ENCODE measurements around the gene MKRN1. TPM values are rescaled to one million over a fixed set of nuclear protein-coding genes. Genes with fewer than 3 reads are reported as not detected.
"Not testable (repeated sequence)": the region's sequence is repeated elsewhere in the genome, so short reads cannot be mapped to it uniquely, and the experiment has no call there.

The MKRN1 gene
- 10 to 100 TPM; 59.1 to 74.7 TPM for total RNA-seq
- long read RNA-seq, donor 1, transcript MKRN1-201 (8 exons, 3,151 nt): major isoform, 32 of 57 reads
- long read RNA-seq, donor 1, transcript MKRN1-202 (5 exons, 1,601 nt): minor isoform, 9 of 57 reads
- long read RNA-seq, donor 1, partial matches to known transcripts: 7 of 57 reads
- long read RNA-seq, donor 1, other reads (novel, unspliced or antisense): 7 of 57 reads
- long read RNA-seq, donor 2, transcript MKRN1-202 (5 exons, 1,601 nt): minor isoform, 10 of 56 reads
- long read RNA-seq, donor 2, transcript MKRN1-201 (8 exons, 3,151 nt): major isoform, 39 of 56 reads
- long read RNA-seq, donor 2, partial matches to known transcripts: 3 of 56 reads
- long read RNA-seq, donor 2, other reads (novel, unspliced or antisense): 4 of 56 reads

GRCh38 chr7:140479062-140479738, at the start of gene MKRN1:
Gene MKRN1, minus strand, starts transcription at chr7:140479505. Its CDS starts 161 bp downstream, at chr7:140479344.
- peak; percentile 98 for DNase-seq (ENCODE audit: low spot score)
- intact Hi-C loops (cut with DNase I): no loop called here

GRCh38 chr7:140526787-140527664, 47.7 kb upstream of the MKRN1 start:
- intact Hi-C loops (cut with DNase I): no loop called here
- peak; percentile 69 for DNase-seq (ENCODE audit: low spot score)

- intact Hi-C loops (cut with DNase I): no loop called here
- peak; percentile 54 for DNase-seq (ENCODE audit: low spot score)
These were observed 46.9 kb upstream of the MKRN1 start for GRCh38 chr7:140526214-140526613.

GRCh38 chr7:140525743-140526142, 46.4 kb upstream of the MKRN1 start:
- intact Hi-C loops (cut with DNase I): no loop called here
- peak; percentile 58 for DNase-seq (ENCODE audit: low spot score)

- intact Hi-C loops (cut with DNase I): no loop called here
- no peak for DNase-seq (ENCODE audit: low spot score)
These were observed 42.1 kb upstream of the MKRN1 start for GRCh38 chr7:140521421-140521820.

GRCh38 chr7:140519007-140519399, 39.7 kb upstream of the MKRN1 start:
- intact Hi-C loops (cut with DNase I): loop anchor here (2.0 to 5.0 kb wide), 2 partner anchors 130 to 133 kb away; no protein-coding TSS in a partner anchor
- DNase-seq (ENCODE audit: low spot score): no peak

- no peak for DNase-seq (ENCODE audit: low spot score)
- intact Hi-C loops (cut with DNase I): loop anchor here (2.0 to 5.0 kb wide), 2 partner anchors 130 to 134 kb away; no protein-coding TSS in a partner anchor
These were observed 39.2 kb upstream of the MKRN1 start for GRCh38 chr7:140518370-140519006.

GRCh38 chr7:140517546-140518369, 38.5 kb upstream of the MKRN1 start:
- peak; percentile 96 for DNase-seq (ENCODE audit: low spot score)

GRCh38 chr7:140512317-140513000, 33.2 kb upstream of the MKRN1 start:
- DNase-seq (ENCODE audit: low spot score): no peak
- intact Hi-C loops (cut with DNase I): loop anchor here in 1 of 2 donors (2.0 kb wide), 1 partner anchor 142 kb away; no protein-coding TSS in a partner anchor

More at GRCh38 chr7:140517546-140518369, 38.5 kb upstream of the MKRN1 start:
- intact Hi-C loops (cut with DNase I): loop anchor here (2.0 to 5.0 kb wide), 2 partner anchors 131 to 135 kb away; no protein-coding TSS in a partner anchor

- intact Hi-C loops (cut with DNase I): no loop called here
- no peak for DNase-seq (ENCODE audit: low spot score)
These were observed 30.5 kb upstream of the MKRN1 start for GRCh38 chr7:140509789-140510188.

- DNase-seq (ENCODE audit: low spot score); intact Hi-C loops (cut with DNase I): not testable (repeated sequence)
These were observed 28.3 kb upstream of the MKRN1 start for GRCh38 chr7:140507556-140507955.

- intact Hi-C loops (cut with DNase I): no loop called here
- no peak for DNase-seq (ENCODE audit: low spot score)
These were observed 27.6 kb upstream of the MKRN1 start for GRCh38 chr7:140506788-140507464.

- no peak for DNase-seq (ENCODE audit: low spot score)
- intact Hi-C loops (cut with DNase I): no loop called here
These were observed 22.7 kb upstream of the MKRN1 start for GRCh38 chr7:140501966-140502365.

- DNase-seq (ENCODE audit: low spot score); intact Hi-C loops (cut with DNase I): not testable (repeated sequence)
These were observed 18.5 kb upstream of the MKRN1 start for GRCh38 chr7:140497807-140498206.

- DNase-seq (ENCODE audit: low spot score): no peak
- intact Hi-C loops (cut with DNase I): no loop called here
These were observed 18.0 kb upstream of the MKRN1 start for GRCh38 chr7:140497241-140497769.

GRCh38 chr7:140495514-140496097, 16.3 kb upstream of the MKRN1 start:
- no peak for DNase-seq (ENCODE audit: low spot score)

More at GRCh38 chr7:140495514-140496097, 16.3 kb upstream of the MKRN1 start:
- intact Hi-C loops (cut with DNase I): no loop called here
